Measurements from ENCODE around the gene TNIP1.

Gene TNIP1

GRCh38 chr5:151123897-151124751, 43.3 kb upstream of the TNIP1 start:
- DNase-seq (ENCODE audit: low read depth, low spot score) = no peak
- H3K36me3 ChIP-seq (ENCODE audit: insufficient read depth, insufficient read length, low read length) = peaks cover 93% of the 10 kb centered on the region
- peaks cover 2% of the 10 kb centered on the region for H3K4me1 ChIP-seq (ENCODE audit: insufficient read depth, insufficient read length)

GRCh38 chr5:151122828-151123227, 42.0 kb upstream of the TNIP1 start:
- TF ChIP-seq ZNF274 (IDR thresholded peaks at IDR 0.05; ENCODE audit: low read depth, low read length) = no peak
- TF ChIP-seq SUZ12 (IDR thresholded peaks at IDR 0.05; ENCODE audit: extremely low read depth, insufficient read depth, insufficient read length) = no peak
- TF ChIP-seq YY1 (IDR thresholded peaks at IDR 0.05; ENCODE audit: insufficient read depth, insufficient read length) = no peak
- no peaks in the 10 kb centered on the region for H3K9me3 ChIP-seq (ENCODE audit: insufficient read depth, low read length)
- no peak overlapping the region for H3K4me3 ChIP-seq (ENCODE audit: insufficient read length, low read depth)
- peaks cover 90% of the 10 kb centered on the region for H3K36me3 ChIP-seq (ENCODE audit: insufficient read depth, insufficient read length, low read length)
- peaks cover 2% of the 10 kb centered on the region for H3K4me1 ChIP-seq (ENCODE audit: insufficient read depth, insufficient read length)
- DNase-seq (ENCODE audit: low read depth, low spot score) = no peak
- no peaks in the 10 kb centered on the region for H3K27me3 ChIP-seq (ENCODE audit: insufficient read depth, insufficient read length)
- H3K9ac ChIP-seq (ENCODE audit: insufficient read length, low read depth) = no peak overlapping the region

More at GRCh38 chr5:151123897-151124751, 43.3 kb upstream of the TNIP1 start:
- Histone ChIP-seq H3K4me3 (ENCODE audit: insufficient read length, low read depth) (no peak overlapping the region), H3K27me3 (ENCODE audit: insufficient read depth, insufficient read length) (no peaks in the 10 kb centered on the region), H3K9ac (ENCODE audit: insufficient read length, low read depth) (no peak overlapping the region), H3K9me3 (ENCODE audit: insufficient read depth, low read length) (no peaks in the 10 kb centered on the region)
- no peak for TF ChIP-seq SUZ12 (IDR thresholded peaks at IDR 0.05; ENCODE audit: extremely low read depth, insufficient read depth, insufficient read length)
- no peak for TF ChIP-seq ZNF274 (IDR thresholded peaks at IDR 0.05; ENCODE audit: low read depth, low read length)
- no peak for TF ChIP-seq YY1 (IDR thresholded peaks at IDR 0.05; ENCODE audit: insufficient read depth, insufficient read length)

- peaks cover 93% of the 10 kb centered on the region for H3K36me3 ChIP-seq (ENCODE audit: insufficient read depth, insufficient read length, low read length)
- H3K4me3 ChIP-seq (ENCODE audit: insufficient read length, low read depth) = no peak overlapping the region
- TF ChIP-seq YY1 (IDR thresholded peaks at IDR 0.05; ENCODE audit: insufficient read depth, insufficient read length) (no peak), SUZ12 (IDR thresholded peaks at IDR 0.05; ENCODE audit: extremely low read depth, insufficient read depth, insufficient read length) (no peak), ZNF274 (IDR thresholded peaks at IDR 0.05; ENCODE audit: low read depth, low read length) (no peak)
Observed at GRCh38 chr5:151121665-151122064, 40.8 kb upstream of the TNIP1 start.

GRCh38 chr5:151121095-151121494, 40.3 kb upstream of the TNIP1 start:
- Histone ChIP-seq H3K4me3 (ENCODE audit: insufficient read length, low read depth) (no peak overlapping the region), H3K27me3 (ENCODE audit: insufficient read depth, insufficient read length) (no peaks in the 10 kb centered on the region), H3K36me3 (ENCODE audit: insufficient read depth, insufficient read length, low read length) (peaks cover 95% of the 10 kb centered on the region), H3K4me1 (ENCODE audit: insufficient read depth, insufficient read length) (no peaks in the 10 kb centered on the region), H3K9ac (ENCODE audit: insufficient read length, low read depth) (no peak overlapping the region), H3K9me3 (ENCODE audit: insufficient read depth, low read length) (no peaks in the 10 kb centered on the region)
- no peak for DNase-seq (ENCODE audit: low read depth, low spot score)
- TF ChIP-seq SUZ12 (IDR thresholded peaks at IDR 0.05; ENCODE audit: extremely low read depth, insufficient read depth, insufficient read length) (no peak), YY1 (IDR thresholded peaks at IDR 0.05; ENCODE audit: insufficient read depth, insufficient read length) (no peak), ZNF274 (IDR thresholded peaks at IDR 0.05; ENCODE audit: low read depth, low read length) (no peak)

More at GRCh38 chr5:151121665-151122064, 40.8 kb upstream of the TNIP1 start:
- Histone ChIP-seq H3K27me3 (ENCODE audit: insufficient read depth, insufficient read length) (no peaks in the 10 kb centered on the region), H3K9me3 (ENCODE audit: insufficient read depth, low read length) (no peaks in the 10 kb centered on the region), H3K9ac (ENCODE audit: insufficient read length, low read depth) (no peak overlapping the region), H3K4me1 (ENCODE audit: insufficient read depth, insufficient read length) (peaks cover 2% of the 10 kb centered on the region)
- DNase-seq (ENCODE audit: low read depth, low spot score) = no peak

GRCh38 chr5:151118913-151119575, 38.2 kb upstream of the TNIP1 start:
- Histone ChIP-seq H3K4me3 (ENCODE audit: insufficient read length, low read depth) (no peak overlapping the region), H3K27me3 (ENCODE audit: insufficient read depth, insufficient read length) (no peaks in the 10 kb centered on the region), H3K9me3 (ENCODE audit: insufficient read depth, low read length) (no peaks in the 10 kb centered on the region), H3K36me3 (ENCODE audit: insufficient read depth, insufficient read length, low read length) (peaks cover 88% of the 10 kb centered on the region), H3K4me1 (ENCODE audit: insufficient read depth, insufficient read length) (no peaks in the 10 kb centered on the region), H3K9ac (ENCODE audit: insufficient read length, low read depth) (no peak overlapping the region)
- TF ChIP-seq SUZ12 (IDR thresholded peaks at IDR 0.05; ENCODE audit: extremely low read depth, insufficient read depth, insufficient read length) (no peak), ZNF274 (IDR thresholded peaks at IDR 0.05; ENCODE audit: low read depth, low read length) (no peak), YY1 (IDR thresholded peaks at IDR 0.05; ENCODE audit: insufficient read depth, insufficient read length) (no peak)
- no peak for DNase-seq (ENCODE audit: low read depth, low spot score)

- no peak for TF ChIP-seq ZNF274 (IDR thresholded peaks at IDR 0.05; ENCODE audit: low read depth, low read length)
- no peak for TF ChIP-seq SUZ12 (IDR thresholded peaks at IDR 0.05; ENCODE audit: extremely low read depth, insufficient read depth, insufficient read length)
- TF ChIP-seq YY1 (IDR thresholded peaks at IDR 0.05; ENCODE audit: insufficient read depth, insufficient read length) = no peak
Observed at GRCh38 chr5:151115272-151115905, 34.6 kb upstream of the TNIP1 start.

More at GRCh38 chr5:151115272-151115905, 34.6 kb upstream of the TNIP1 start:
- peak; percentile 13 for DNase-seq (ENCODE audit: low read depth, low spot score)
- no peak overlapping the region for H3K9ac ChIP-seq (ENCODE audit: insufficient read length, low read depth)
- H3K4me3 ChIP-seq (ENCODE audit: insufficient read length, low read depth) = no peak overlapping the region
- H3K27me3 ChIP-seq (ENCODE audit: insufficient read depth, insufficient read length) = no peaks in the 10 kb centered on the region
- H3K4me1 ChIP-seq (ENCODE audit: insufficient read depth, insufficient read length) = no peaks in the 10 kb centered on the region
- H3K36me3 ChIP-seq (ENCODE audit: insufficient read depth, insufficient read length, low read length) = peaks cover 78% of the 10 kb centered on the region
- no peaks in the 10 kb centered on the region for H3K9me3 ChIP-seq (ENCODE audit: insufficient read depth, low read length)
